HG03097 (cell line): ENCODE measurements around the gene CEP63.

ENCODE experiments used
- ATAC-seq: cut with Tn5 transposase; IDR thresholded peaks from one replicate; pipeline ENCODE4 v1.9.1; 2021; ENCODE audit not compliant: unreplicated experiment, low FRiP score

Gene CEP63

GRCh38 chr3:134622806-134623365 is 137.0 kb downstream of the CEP63 start:
- ATAC-seq = no peak

GRCh38 chr3:134623615-134624245 is 137.9 kb downstream of the CEP63 start:
- no peak for ATAC-seq
